ENCODE measurements around the gene FLVCR1.
"Not testable (repeated sequence)": the region's sequence is repeated elsewhere in the genome, so short reads cannot be mapped to it uniquely, and the experiment has no call there.

The FLVCR1 gene

DNA sequence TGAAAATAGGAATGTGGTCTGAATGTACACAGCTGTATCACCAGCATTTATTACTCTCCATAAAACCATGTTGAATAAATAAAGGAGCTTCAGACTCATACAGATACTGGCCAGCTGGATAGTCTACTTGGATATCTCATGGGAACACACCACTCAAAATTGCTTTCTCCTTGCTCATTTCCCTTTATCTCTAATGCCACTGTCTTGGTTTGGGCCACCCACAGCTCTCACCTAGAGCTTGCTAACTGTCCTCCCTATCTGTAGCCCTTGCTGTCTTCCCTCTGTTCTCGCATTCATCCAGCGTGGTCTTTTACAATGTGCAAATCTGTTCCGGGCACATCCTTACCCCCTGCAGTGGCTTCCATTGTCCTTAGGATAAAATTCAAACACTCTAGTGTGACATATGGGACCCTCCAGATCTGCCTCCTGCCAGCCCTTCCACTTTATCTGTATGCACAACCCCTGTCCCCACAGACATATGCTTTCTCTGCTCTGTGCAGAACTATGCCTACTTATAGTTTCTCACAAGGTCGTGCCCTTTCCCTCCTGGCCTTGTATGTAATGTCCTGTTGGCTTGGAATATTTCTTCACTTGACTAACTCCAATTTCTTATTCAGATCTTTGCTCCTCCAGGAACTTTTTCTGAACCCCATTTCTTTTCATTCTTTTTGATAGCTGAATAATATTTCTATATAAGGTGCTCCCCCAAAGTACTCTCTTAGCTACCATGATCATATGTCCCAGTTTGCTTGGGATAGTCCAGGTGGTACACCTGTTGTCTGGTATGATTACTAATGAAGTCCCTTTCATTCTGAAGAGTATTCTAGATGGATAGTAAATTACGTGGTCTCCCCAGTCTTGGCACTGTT is 2.9 kb downstream of the FLVCR1 start:
- DNase-seq = peak; percentile 81

DNA sequence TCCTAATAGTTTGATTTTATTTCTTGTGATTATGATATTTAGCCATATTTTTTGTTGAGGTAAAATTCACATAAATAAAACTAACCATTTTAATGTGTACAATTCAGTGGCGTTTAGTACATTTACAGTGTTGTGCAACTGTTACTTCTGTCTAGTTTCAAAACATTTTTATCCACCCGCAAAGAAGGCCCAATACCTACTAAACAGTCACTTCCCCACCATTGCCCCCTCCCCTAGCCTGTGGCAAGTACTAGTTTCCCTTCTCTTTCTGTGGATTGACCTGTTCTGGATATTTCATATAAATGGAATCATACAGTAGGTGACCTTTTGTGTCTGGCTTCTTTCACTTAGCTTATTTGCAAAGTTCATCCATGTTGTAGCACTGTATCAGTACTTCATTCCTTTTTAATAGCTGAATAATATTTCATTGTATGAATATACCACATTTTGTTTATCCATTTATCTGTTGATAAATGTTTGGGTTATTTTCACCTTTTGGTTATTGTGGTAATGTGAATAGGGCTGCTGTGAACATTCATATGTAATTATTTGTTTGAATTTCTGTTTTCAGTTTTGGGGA is 4.1 kb downstream of the FLVCR1 start:
- DNase-seq = no peak

DNA sequence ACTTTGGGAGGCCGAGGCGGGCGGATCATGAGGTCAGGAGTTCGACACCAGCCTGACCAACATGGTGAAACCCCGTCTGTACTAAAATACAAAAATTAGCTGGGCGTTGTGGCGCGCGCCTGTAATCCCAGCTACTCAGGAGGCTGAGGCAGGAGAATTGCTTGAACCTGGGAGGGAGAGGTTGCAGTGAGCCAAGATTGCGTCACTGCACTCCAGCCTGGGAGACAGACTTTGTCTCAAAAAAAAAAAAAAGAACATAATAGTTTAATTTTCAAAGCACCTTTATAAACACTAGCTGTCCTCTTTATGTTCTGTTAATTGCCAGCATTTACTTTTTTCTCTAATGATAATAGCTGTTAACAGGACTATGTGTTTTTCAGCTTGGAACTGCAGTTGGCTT is 5.3 kb downstream of the FLVCR1 start:
- not testable (repeated sequence) for DNase-seq

DNA sequence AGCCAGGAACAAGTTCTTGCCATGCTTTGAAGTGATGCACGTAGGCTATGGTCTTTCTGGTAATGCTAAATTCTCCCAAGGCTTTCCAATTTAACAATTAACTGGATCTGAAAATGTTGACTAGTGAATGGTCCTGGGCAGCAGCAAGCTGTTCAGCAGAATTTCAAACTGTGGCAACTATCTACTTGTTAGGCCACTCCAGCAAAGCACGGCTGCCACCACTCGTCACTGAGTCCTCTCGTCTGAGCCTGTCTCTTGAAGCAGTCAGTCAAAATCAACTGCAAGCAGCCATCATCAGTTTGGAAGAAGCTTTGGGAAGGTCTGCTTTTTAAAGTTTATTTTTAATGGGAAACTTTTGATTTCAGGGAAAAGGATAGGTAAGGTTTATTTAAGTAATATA is 6.1 kb downstream of the FLVCR1 start:
- DNase-seq = no peak

DNA sequence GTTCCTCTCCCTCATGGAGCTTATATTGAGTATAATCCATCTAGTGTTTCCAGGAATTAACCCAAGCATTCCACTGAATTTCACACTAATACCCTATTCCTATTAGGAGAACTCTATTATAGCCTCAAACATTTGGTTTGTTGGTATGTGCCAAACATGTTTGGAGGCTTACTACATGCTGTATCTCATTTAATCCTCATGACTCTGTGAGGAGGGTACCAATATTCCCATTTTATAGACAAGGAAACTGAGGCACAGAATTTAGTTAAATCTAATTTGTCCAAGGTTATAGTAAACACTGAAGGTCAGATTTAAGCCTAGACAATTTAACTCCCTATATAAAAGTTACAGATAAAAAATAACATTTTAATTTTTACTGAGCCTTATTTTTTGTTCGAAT is 9.1 kb downstream of the FLVCR1 start:
- DNase-seq = no peak

DNA sequence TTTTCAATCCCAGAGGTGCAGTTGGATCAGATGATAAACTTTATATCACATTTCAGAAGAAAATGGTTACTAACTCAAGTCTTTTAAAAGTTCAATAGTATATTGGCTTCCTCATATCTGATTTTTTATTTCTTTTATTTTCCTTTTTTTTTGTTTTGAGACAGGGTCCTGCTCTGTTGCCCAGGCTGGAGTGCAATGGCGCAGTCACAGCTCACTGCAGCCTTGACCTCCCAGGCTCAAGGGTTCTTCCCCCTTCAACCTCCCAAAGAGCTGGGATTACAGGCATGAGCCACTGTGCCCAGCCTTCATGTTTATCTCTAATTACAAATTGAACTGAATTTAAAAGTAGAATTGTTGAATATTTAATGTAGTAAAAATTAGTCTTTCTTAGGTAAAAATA is 13.9 kb downstream of the FLVCR1 start:
- no peak for DNase-seq

DNA sequence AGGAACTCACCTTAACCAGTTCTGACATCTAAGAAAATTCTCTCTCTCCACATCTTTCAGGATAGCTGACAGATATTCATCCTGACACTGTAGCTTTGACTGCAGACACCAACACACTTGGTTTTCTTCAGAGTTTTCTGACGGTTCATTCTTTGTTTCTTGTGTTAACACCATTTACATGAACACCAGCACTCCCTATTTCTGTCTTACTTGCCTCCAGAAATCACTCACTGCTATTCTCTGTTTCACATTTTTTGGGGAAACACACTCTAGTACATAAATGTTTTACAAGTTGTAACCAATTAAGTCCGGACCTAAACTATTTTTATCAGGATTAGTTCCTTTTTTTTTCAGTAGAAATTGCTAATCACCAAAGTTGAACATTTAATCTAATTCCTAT is 15.4 kb downstream of the FLVCR1 start:
- DNase-seq = no peak

DNA sequence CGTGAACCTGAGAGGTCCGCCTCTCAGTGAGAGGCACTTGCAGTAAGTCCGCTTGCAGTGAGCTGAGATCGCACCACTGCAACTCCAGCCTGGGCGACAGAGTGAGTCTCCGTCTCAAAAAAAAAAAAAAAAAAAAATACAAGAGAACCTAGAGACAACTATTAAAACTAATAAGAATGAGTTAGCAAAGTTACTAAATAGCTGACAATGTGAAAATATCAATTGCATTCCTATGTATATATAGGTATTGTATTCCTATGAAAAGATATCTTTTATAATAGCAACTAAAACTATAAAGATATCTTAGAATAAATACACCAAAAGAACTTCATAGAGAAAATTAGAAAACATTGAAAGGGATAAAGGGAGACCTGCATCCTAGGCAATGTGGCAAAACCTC is 20.3 kb downstream of the FLVCR1 start:
- no peak for DNase-seq

DNA sequence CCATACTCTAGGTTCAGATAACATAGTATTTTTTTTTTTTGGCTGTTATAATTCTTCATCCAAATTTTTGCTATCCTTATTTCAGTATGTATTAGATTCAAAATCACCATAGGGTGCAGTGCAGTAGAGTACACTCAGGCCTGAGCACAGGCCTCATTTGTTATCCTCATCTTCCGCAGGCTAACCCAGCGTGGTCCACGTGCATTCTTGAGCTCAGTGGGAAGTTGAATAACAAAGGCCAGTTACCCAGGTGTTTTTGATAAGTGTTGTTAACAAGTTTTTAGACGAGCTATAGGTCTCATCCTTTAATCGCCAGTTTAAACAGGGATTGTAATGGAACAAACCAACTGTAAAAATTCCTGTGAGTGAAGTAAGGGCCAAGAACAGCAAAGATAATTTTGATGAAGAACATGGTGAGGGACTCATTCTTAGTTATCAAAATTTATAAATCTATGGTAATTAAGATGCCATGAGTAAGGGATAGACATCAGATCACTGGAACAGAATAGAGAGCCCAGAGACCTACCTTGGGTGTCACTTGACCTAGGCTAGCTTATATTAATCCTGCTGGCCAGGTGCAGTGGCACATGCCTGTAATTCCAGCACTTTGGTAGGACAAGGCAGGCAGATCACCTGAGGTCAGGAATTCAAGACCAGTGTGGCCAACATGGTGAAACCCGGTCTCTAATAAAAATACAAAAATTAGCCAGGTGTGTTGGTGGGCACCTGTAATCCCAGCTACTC is 22.0 kb downstream of the FLVCR1 start:
- no peak for DNase-seq

DNA sequence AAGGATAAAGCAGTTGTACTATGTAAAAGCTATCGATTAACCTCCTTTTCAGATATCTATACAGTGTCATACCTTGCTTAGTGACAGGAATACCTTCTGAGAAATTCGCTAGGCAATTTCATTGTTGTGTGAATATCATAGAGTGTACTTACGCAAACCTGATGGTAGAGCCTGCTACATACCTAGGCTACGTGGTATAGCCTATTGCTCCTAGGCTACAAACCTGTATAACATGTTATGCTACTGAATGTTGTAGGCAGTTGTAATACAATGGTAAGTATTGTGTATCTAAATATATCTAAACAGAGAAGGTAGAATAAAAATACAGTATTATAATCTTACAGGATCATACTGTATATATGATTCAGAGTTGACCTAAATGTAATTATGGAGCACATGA is 26.5 kb downstream of the FLVCR1 start:
- DNase-seq = no peak

DNA sequence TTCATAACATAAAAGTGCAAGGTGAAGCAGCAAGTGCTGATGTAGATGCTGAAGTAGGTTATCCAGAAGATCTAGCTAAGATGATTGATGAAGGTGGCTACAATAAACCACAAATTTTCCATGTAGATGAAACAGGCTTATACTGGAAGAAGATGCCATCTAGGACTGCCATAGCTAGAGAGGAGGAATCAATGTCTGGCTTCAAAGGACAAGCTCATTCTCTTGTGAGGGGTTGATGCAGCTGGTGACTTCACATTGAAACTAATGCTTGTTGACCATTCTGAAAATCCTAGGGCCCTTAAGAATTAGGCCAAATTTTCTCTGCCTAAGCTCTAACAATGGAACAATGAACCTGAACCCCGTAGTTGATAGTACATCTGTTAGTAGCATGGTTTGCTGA is 34.0 kb downstream of the FLVCR1 start:
- no peak for DNase-seq

DNA sequence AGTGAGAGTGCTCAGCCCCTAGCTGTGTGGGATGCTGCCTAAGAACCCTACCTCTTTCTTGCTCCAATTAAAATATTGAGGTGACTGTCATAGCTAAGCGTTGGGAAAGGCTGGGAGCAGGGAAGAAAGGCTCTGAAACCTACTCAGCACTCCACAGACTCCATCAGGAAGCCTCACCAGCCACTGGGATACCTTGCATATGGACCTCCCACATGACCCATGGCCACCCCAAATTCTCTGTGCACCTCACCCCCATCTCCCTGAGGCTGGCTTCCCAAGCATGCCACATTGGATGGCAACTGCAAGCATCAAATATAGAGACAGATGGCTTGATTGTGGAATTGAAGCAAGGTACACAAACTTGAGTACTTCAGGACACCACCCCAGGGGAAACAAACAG is 41.8 kb downstream of the FLVCR1 start:
- DNase-seq = peak; percentile 79

DNA sequence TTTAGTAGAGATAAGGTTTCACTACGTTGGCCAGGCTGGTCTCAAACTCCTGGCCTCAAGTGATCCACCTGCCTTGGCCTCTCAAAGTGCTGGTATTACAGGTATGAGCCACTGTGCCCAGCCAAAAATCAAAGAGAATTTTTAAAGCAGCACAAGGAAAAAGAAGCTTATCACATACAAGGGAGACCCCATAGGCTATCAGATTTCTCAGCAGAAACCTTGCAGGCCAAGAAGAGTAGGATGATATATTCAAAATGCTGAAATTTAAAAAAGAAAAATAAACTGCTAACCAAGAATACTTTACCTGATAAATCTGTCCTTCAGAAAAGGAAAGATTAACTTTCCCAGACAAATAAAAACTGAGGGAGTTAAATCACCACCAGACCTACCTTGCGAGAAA is 43.2 kb downstream of the FLVCR1 start:
- DNase-seq = no peak

DNA sequence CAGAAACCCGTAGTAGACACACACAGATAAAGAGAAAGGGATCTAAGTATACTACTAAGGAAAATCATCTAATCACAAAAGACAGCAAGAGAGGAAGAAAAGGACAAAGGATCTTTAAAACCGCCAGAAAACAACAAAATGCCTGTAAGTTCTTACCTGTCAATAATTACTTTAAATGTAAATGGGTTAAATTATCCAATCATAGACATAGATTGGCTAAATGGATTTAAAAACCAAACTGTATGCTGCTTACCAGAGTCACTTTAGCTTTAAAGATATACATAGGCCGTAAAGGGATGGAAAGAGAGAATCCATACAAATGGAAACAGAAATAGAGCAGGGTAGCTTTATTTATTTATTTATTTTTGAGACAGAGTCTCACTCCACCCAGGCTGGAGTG is 44.0 kb downstream of the FLVCR1 start:
- no peak for DNase-seq

DNA sequence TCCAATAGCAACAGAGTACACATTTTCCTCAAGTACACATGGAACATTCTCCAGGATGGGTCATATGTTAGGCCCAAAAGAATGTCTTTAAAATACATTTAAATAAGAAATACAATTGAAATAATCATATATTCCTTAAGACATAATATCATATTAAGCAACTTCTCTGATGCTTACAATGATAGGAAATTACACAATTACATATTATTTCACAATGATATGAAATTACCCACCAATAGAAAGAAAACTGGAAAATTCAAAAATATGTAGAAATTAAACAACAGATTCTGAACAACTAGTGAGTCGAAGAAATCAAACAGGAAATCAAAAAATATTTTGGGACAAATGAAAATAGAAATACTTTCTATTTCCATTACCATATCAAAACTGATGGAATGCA is 45.6 kb downstream of the FLVCR1 start:
- no peak for DNase-seq

DNA sequence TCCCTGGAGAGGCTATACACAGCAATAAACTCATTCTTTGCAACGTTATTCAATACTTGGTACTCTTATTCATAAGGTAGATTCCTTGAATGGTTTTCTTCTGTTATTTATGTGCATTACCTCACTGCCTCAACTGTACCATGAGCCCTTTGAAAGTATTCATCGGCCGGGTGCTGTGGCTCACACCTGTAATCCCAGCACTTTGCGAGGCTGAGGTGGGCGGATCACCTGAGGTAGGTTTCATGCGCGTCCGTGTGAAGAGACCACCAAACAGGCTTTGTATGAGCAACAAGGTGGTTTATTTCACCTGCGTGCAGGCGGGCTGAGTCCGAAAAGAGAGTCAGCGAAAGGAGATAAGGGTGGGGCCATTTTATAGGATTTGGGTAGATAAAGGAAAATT is 50.0 kb downstream of the FLVCR1 start:
- DNase-seq = not testable (repeated sequence)

DNA sequence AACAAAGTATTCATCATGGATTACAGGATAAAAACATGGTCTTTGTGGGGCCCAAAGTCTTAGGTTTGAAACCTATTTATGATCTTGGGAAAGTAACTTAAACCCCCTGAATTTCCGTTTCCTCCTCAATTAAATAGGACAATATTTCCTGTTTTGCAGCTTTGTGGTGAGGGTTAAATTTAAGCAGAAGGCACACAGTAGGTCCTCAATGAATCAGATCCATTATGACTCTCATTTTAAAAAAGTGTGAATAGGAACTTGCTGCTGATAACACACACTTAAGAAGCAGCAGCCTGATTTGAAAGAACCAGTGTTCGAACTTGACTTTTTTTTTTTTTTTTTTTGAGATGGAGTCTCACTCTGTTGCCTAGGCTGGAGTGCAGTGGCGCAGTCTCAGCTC is 50.9 kb downstream of the FLVCR1 start:
- no peak for DNase-seq

DNA sequence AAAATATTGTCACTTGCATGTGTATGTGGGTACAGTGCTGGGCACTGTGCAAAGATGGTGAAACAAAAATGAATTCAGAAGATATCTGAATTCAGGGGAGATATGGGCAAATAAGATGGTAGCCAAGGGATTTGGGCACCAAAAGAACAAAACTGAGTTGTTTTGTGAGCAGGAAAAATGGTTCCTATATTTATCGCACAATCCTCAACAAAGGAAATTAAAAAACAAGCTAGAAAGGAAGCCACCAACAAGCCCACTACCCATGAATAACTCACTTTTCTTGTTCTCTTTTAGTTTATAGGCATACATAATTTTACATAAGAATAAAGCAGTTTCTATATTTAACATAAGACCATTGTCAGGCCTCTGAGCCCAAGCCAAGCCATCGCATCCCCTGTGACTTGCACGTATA is 51.6 kb downstream of the FLVCR1 start:
- DNase-seq = no peak

DNA sequence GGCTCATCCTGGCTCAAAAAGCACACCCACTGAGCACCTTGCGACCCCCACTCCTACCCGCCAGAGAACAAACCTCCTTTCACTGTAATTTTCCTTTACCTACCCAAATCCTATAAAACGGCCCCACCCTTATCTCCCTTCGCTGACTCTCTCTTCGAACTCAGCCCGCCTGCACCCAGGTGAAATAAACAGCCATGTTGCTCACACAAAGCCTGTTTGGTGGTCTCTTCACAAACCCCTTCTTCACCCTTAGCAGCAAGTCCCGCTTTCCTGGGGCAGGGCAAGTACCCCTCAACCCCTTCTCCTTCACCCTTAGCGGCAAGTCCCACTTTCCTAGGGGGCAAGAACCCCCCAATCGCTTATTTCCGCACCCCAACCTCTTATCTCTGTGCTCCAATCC is 52.1 kb downstream of the FLVCR1 start:
- not testable (repeated sequence) for DNase-seq

DNA sequence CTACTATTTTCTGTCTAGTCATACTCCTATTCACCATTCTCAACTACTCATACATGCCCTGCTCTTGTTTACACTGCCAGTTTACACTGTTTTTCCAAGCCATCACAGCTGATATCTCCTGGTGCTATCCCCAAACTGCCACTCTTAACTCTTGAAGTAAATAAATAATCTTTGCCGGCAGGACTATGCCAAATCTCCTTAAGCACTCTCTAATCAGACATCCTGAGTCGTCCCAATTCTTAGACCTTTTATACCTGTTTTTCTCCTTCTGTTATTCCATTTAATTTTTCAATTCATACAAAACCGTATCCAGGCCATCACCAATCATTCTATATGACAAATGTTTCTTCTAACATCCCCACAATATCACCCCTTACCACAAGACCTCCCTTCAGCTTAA is 55.6 kb downstream of the FLVCR1 start:
- not testable (repeated sequence) for DNase-seq

DNA sequence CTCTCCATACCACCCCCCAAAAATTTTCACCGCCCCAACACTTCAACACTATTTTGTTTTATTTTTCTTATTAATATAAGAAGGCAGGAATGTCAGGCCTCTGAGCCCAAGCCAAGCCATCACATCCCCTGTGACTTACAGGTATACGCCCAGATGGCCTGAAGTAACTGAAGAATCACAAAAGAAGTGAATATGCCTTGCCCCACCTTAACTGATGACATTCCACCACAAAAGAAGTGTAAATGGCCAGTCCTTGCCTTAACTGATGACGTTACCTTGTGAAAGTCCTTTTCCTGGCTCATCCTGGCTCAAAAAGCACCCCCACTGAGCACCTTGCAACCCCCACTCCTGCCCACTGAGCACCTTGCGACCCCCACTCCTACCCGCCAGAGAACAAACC is 56.0 kb downstream of the FLVCR1 start:
- DNase-seq = not testable (repeated sequence)

DNA sequence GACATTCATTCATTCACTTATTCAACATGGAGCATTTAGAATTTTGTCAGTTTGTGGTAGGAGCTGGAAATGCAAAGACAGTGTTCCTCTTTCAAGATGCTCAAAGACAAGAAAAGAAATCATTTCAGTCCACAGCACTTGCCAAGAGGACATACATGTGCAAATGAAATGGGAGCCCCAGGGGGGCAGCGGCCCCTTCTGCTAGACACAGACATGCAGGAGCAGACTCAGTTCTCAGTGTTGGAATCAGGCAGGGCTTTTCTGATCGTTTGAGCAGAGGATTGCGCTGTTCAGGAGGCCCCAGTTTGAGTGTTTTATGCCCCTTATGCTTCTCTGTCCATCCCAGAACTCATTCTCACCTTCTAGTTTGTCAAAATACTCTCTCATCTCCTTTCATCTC is 56.7 kb downstream of the FLVCR1 start:
- peak; percentile 41 for DNase-seq

DNA sequence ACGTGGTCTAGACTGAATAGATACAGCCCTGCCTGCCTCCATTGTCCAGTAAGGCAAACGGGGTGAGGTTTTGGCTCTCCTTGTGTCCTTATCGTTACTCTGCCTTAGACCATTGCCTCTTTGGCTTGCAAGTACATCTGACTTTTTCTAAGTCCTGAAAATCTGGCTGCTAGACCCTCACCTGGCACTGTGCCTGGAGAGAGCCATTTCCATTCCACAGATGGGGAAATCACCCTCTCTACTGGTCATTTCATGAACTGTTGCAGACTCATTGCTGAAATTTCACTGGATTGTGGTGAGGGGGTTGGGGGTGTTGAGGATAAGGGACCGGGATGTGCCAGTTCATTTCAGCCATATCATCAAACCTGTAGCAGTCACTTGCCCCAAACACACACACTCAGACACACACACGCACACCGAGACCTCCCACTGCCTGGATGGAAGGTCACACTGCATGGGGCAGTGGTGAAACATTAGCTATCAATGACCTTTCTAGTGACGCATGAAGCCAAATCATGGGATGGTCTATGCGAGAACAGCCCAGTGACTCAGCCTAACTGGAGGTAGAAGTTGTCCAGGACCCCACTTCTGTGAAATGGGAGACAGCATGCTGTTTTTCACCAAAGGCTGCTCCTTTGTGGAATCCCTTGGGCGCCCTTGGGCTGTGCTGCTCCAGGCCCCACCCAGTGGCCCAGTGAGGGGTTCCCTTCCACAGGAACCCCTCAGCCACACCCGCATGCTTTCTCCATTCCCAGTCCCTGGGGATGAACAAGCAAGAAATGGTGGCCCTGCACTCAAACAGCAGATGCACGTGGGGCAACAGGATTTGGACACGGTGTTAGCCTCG is 57.4 kb downstream of the FLVCR1 start:
- DNase-seq = peak; percentile 87

Measured in NCI-H69 (cell line).